SK-N-MC (cell line): Measurements from ENCODE around the gene MCRIP2.
"Not testable (repeated sequence)": the region's sequence is repeated elsewhere in the genome, so short reads cannot be mapped to it uniquely, and the experiment has no call there.

ENCODE experiments used
- DNase-seq: peaks from one replicate; pipeline ENCODE4 v3.0.0-alpha.2; 2011; ENCODE audit warnings: low read depth, low spot score
- H3K27ac ChIP-seq: fragments of 200-600 bp; sonication (generic); 2 replicates; pipeline ENCODE4 v1.5.1; 2016; ENCODE audit warnings: mixed run types
- H3K36me3 ChIP-seq: fragments of 200-600 bp; sonication (generic); 2 replicates; pipeline ENCODE4 v1.6.1; 2017; ENCODE audit warnings: antibody characterized with exemption, low read length, mixed read lengths; ENCODE audit not compliant: insufficient read depth
- H3K4me3 ChIP-seq: fragments of 200-600 bp; sonication (generic); 2 replicates; pipeline ENCODE4 v1.5.1; 2016
- H3K9ac ChIP-seq: fragments of 200-600 bp; sonication (generic); 2 replicates; pipeline ENCODE4 v1.8.0; 2017; ENCODE audit warnings: mixed run types, mixed read lengths; ENCODE audit not compliant: insufficient read length
- H3K9me3 ChIP-seq: fragments of 200-600 bp; sonication (generic); 2 replicates; pipeline ENCODE4 v1.6.1; 2017; ENCODE audit warnings: low read depth, mild to moderate bottlenecking, antibody characterized with exemption, low read length, moderate library complexity, mixed read lengths
- EZH2 ChIP-seq: fragments of 200-600 bp; sonication (generic); IDR thresholded peaks from one replicate; pipeline ENCODE4 v1.6.1; 2017; ENCODE audit warnings: antibody characterized with exemption
- FOXP2 ChIP-seq: optimal IDR thresholded peaks from 2 replicates; pipeline ENCODE3; 2011; ENCODE audit warnings: mild to moderate bottlenecking, moderate library complexity; ENCODE audit not compliant: insufficient read depth; ENCODE audit errors: extremely low read length, control extremely low read depth
- POLR2AphosphoS5 ChIP-seq: IDR thresholded peaks from 2 replicates; pipeline ENCODE4 v1.6.1; 2012; ENCODE audit warnings: mild to moderate bottlenecking, low read depth, low read length, borderline replicate concordance

Gene MCRIP2

DNA sequence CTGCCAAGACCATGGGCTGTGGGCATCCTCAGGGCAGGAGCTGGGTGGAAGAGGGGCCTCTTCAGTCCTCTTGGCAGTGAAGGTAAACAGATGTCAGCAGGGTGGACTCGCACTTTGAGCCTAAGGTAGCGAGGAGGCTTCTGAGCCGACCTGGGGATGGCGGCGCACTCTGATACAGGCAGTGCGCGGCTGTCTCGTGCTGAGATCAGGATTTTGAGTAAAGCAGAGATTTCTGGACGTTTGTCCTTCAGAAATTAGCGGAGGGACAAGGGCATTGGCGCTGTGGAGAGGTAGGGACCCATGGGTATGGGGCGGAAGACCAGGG is 44.9 kb upstream of the MCRIP2 start:
- Histone ChIP-seq H3K9me3 (no peaks in the 10 kb centered on the region), H3K36me3 (no peaks in the 10 kb centered on the region), H3K27ac (no peak overlapping the region), H3K9ac (no peak overlapping the region), H3K4me3 (no peak overlapping the region)
- TF ChIP-seq FOXP2 (no peak), EZH2 (no peak), POLR2AphosphoS5 (no peak)
- no peak for DNase-seq

DNA sequence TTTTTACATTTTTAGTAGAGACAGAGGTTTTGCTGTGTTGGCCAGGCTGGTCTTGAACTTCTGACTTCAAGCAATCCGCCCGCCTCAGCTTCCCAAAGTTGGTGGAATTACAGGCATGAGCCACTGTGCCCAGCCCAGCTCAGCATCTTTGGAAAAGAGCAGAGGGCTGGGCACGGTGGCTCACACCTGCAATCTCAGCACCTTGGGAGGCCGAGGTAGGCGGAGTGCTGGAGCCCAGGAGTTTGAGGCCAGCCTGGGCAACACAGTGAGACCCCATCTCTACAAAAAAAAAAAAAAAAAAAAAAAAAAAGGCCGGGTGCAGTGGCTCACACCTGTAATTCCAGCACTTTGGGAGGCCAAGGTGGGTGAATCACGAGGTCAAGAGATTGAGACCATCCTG is 44.0 kb upstream of the MCRIP2 start:
- not testable (repeated sequence) for H3K36me3 ChIP-seq, H3K4me3 ChIP-seq, DNase-seq, H3K9ac ChIP-seq, H3K27ac ChIP-seq, H3K9me3 ChIP-seq

DNA sequence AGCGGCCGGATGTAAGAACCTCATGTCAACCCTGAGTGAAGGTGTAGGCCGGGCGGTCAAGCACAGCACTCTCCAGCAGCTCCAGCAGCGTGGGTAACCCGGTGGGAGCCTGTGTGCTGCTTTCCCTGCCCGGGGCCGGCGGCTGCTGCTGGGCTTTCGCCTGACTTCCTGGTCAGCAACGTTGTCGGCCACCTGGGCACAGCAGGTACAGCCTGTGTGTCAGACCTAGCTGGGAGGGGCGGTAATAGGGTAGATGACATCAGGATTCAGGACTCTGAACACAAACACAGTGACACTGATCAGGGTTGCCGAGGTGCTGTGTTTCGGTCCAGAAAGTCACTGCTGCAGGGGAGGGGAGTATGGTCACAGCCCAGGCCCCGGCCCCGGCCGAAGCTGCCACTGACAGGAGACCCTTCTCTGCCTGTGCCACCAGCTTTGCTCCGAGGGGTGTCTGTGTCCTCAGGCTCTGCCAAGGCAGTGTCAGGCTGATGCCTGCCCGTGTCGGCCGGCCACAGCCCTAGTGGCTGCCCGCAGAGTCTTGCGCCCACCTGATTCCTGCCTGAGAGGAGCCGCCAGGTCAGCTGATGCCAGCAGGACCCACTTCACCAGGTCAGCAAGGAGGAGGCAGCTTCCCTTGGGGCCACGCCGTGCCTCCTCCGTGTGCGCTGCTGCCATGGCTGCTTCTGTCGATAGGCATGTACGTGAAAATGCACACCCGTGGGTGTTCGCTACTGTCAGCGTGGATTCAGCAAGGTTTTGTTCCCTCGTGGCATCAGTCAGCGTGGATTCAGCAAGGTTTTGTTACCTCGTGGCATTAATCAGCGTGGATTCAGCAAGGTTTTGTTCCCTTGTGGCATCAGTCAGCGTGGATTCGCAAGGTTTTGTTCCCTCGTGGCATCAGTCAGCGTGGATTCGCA is 42.5 kb upstream of the MCRIP2 start:
- Histone ChIP-seq H3K9me3 (no peaks in the 10 kb centered on the region), H3K36me3 (no peaks in the 10 kb centered on the region), H3K9ac (no peak overlapping the region), H3K27ac (no peak overlapping the region), H3K4me3 (no peak overlapping the region)
- DNase-seq = no peak
- no peak for TF ChIP-seq POLR2AphosphoS5
- no peak for TF ChIP-seq EZH2
- TF ChIP-seq FOXP2 = no peak

DNA sequence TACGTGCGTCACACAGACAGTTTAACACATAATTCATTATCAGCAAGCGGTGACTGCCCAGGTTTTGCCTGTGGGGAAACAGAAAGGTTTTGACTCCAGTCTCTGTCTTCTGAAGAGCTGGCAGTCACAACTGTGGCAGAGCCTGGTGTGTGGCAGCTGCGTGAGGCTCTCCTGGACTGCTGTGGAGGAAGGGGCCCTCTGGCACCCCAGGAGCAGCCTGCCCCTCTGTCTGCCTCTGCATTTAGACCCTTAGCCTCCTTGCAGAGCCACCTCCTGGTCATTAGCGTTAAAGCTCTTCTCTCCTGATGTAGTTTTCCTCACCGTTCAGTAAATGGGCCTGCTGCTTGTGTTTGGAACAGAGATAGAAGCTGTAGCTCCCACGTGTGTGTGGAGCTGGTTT is 40.8 kb upstream of the MCRIP2 start:
- no peaks in the 10 kb centered on the region for H3K36me3 ChIP-seq
- H3K9me3 ChIP-seq = no peaks in the 10 kb centered on the region
- no peak overlapping the region for H3K27ac ChIP-seq
- DNase-seq = no peak
- no peak overlapping the region for H3K4me3 ChIP-seq
- H3K9ac ChIP-seq = no peak overlapping the region
- no peak for TF ChIP-seq EZH2
- TF ChIP-seq POLR2AphosphoS5 = no peak
- no peak for TF ChIP-seq FOXP2

DNA sequence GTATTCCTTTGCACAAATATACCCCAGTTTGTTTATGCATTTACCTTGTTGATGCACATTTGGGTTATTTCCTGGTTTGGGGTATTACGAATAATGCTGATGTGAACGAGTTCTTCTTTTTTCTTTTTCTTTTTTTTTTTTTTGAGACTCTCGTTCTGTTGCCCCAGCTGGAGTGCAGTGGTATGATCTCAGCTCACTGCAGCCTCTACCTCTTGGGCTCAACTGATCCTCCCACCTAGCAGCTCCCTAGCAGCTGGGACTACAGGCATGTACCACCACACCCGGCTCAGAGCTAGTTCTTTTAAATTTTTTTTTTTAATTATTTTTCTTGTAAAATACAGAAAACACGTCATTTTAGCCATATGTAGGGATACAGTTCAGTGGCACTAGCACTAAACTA is 37.7 kb upstream of the MCRIP2 start:
- no peaks in the 10 kb centered on the region for H3K9me3 ChIP-seq
- DNase-seq = no peak
- no peak overlapping the region for H3K9ac ChIP-seq
- TF ChIP-seq POLR2AphosphoS5 (no peak), FOXP2 (no peak), EZH2 (no peak)
- 0 out of 2 replicates have a peak overlapping the region, but pooled peaks have one; percentile 55 for H3K27ac ChIP-seq
- H3K36me3 ChIP-seq = no peaks in the 10 kb centered on the region
- peak overlapping the region; percentile 35; the same call in 1 of the 2 replicates for H3K4me3 ChIP-seq

DNA sequence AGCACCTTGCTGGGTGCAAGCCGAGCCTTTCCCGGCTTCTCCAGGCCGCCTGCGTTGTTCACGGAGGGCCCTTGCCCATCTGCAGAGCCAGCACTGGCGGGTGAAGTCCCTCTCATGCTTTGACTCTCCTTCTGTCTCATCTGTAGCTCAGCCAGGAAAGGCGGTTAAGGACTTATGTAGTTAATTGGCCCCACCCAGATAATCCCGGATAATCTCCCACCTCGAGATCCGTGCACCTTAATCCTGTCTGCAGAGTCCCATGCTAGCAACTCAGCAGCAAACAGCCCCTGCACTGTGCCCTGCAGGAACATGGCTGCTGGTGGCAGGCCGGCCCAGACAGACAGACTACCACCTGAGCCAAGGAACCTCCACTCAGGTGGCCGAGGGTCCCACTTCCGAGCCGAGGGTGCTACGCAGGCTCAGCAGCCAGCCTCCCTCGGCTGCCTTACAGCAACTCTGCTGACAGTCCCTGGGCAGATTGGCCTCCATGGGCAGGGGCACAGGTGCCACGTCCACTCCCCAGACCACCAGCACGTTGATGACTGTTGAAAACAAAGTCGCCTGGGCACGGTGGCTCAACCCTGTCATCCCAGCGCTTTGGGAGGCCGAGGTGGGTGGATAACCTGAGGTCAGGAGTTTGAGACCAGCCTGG is 34.8 kb upstream of the MCRIP2 start:
- TF ChIP-seq POLR2AphosphoS5 (no peak), EZH2 (no peak), FOXP2 (no peak)
- Histone ChIP-seq H3K4me3 (no peak overlapping the region), H3K27ac (no peak overlapping the region), H3K9me3 (no peaks in the 10 kb centered on the region), H3K36me3 (no peaks in the 10 kb centered on the region), H3K9ac (no peak overlapping the region)
- no peak for DNase-seq

DNA sequence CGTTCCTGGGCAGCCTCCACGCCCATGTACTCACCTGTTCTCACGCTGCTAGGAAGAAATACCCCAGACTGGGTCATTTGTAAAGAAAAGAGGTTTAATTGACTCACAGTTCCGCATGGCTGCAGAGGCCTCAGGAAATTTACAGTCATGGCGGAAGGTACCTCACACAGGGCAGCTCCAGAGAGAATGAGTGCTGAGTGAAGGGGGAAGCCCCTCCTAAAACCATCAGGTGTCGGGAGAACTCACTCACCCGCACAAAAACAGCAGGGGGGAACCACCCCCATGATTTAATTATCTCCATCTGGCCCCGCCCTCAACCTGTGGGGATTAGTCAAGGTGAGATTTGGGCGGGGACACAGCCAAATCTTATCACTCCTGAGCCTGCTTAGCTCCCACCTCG is 33.6 kb upstream of the MCRIP2 start:
- DNase-seq = no peak
- Histone ChIP-seq H3K4me3 (no peak overlapping the region), H3K27ac (no peak overlapping the region), H3K36me3 (no peaks in the 10 kb centered on the region), H3K9me3 (no peaks in the 10 kb centered on the region), H3K9ac (no peak overlapping the region)
- TF ChIP-seq POLR2AphosphoS5 (no peak), EZH2 (no peak), FOXP2 (no peak)

DNA sequence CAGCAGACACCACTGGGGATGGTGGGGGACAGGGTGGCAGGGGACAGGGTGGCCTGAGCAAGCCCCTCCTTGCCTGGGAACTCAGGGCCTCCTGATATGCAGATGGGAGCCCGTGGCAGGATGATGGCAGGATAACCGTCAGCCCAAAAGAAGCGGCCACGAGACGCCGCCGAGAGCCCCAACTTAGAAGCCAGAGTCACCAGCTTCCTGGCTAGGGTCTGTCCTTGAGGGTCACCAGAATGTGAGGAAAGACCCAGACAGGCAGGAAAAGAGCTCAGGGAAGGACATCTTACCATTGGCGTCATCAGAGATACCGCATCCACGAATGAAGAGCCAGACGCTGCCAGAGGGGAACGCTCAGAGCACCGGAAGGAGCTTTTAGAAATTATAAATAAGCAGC is 32.3 kb upstream of the MCRIP2 start:
- Histone ChIP-seq H3K9ac (no peak overlapping the region), H3K4me3 (no peak overlapping the region), H3K9me3 (no peaks in the 10 kb centered on the region), H3K36me3 (no peaks in the 10 kb centered on the region), H3K27ac (no peak overlapping the region)
- no peak for DNase-seq
- TF ChIP-seq EZH2 = no peak
- TF ChIP-seq POLR2AphosphoS5 = no peak
- TF ChIP-seq FOXP2 = no peak
